HepG2 (cell line): ENCODE measurements around the gene RUBCNL. TPM values are rescaled to one million over a fixed set of nuclear protein-coding genes. Genes with fewer than 3 reads are reported as not detected.

ENCODE experiments used
- ATAC-seq: fragments of 200-7000 bp; cut with Tn5 transposase; 3 replicates; pipeline ENCODE4 v1.9.1; 2020; ENCODE audit warnings: mild to moderate bottlenecking, moderate library complexity
- BruUV-seq: library from RNA; stranded (reverse); fragments of 400-500 nt; replicated peaks from 2 replicates; lab custom pipeline; 2021; lab: Mats Ljungman, UMichigan
- CTCF ChIA-PET: fragments of 300-600 bp; formaldehyde crosslinking; extraction: SDS; loops from one replicate; lab custom pipeline; 2021; ENCODE audit warnings: low total read pairs, inconsistent platforms, low intra/inter-chr PET ratio; lab: Yijun Ruan, JAX
- POLR2A ChIA-PET: fragments of 350-600 bp; sonication (Branson Sonifier 250); formaldehyde crosslinking; loops from one replicate; lab custom pipeline; 2020; ENCODE audit warnings: antibody characterized with exemption, inconsistent platforms; lab: Yijun Ruan, JAX
- DNase-seq: peaks from one replicate; pipeline ENCODE4 v3.0.0-alpha.2; 2015; ENCODE audit warnings: low spot score
- FAIRE-seq: peaks from 3 replicates; lab custom pipeline; 2011; peaks lifted over from hg19 to GRCh38; lab: Jason Lieb, UNC
- H2AFZ ChIP-seq: one replicate; pipeline ENCODE4 v1.6.1; 2011; ENCODE audit warnings: low read length, inconsistent platforms
- H3K27ac ChIP-seq: fragments of 300-600 bp; 3 replicates; pipeline ENCODE4 v1.8.0; 2011; ENCODE audit warnings: mixed run types, mild to moderate bottlenecking, mixed read lengths, low read length, inconsistent platforms; ENCODE audit not compliant: insufficient read depth; ENCODE audit errors: extremely low read length
- H3K27me3 ChIP-seq, 2 experiments: fragments of 200-600 bp in 1 of 2; 2 replicates in 1 of 2; 3 replicates in 1 of 2; pipeline versions ENCODE4 v1.6.0 to v1.8.0; 2011; ENCODE audit warnings: low read length in 2 of 2, mild to moderate bottlenecking in 2 of 2, moderate library complexity in 2 of 2, inconsistent platforms in 1 of 2; ENCODE audit not compliant: insufficient read depth in 2 of 2, control insufficient read depth in 1 of 2
- H3K36me3 ChIP-seq, 2 experiments: fragments of 200-600 bp in 1 of 2; replicated peaks in 1 of 2; 2 replicates in 1 of 2; 3 replicates in 1 of 2; pipeline versions ENCODE4 v1.5.1 to v1.8.0; 2011; ENCODE audit warnings: low read length in 2 of 2, inconsistent platforms in 1 of 2; ENCODE audit not compliant: insufficient read depth in 2 of 2, control insufficient read depth in 1 of 2
- H3K4me1 ChIP-seq: 2 replicates; pipeline ENCODE4 v1.5.1; 2012; ENCODE audit warnings: low read length, inconsistent platforms; ENCODE audit not compliant: insufficient read depth
- H3K4me2 ChIP-seq: 2 replicates; pipeline ENCODE4 v1.6.0; 2011; ENCODE audit warnings: low read depth, low read length, inconsistent platforms
- H3K4me3 ChIP-seq, 3 experiments: fragments of 200-600 bp in 1 of 3; sonication (generic), shearing (Covaris generic) in 1 of 3; replicated peaks in 1 of 3; 2 replicates each; pipeline ENCODE4 v1.5.1; 2011 to 2016; ENCODE audit warnings: low read length in 3 of 3, inconsistent platforms in 2 of 3, low read depth in 2 of 3, mild to moderate bottlenecking in 2 of 3, control low read depth in 1 of 3, mixed read lengths in 1 of 3; ENCODE audit not compliant: insufficient read depth in 1 of 3
- H3K79me2 ChIP-seq: one replicate; pipeline ENCODE4 v1.6.1; 2011; ENCODE audit warnings: low read length, inconsistent platforms; ENCODE audit not compliant: insufficient read depth
- H3K9ac ChIP-seq: 2 replicates; pipeline ENCODE4 v1.6.0; 2011; ENCODE audit warnings: mild to moderate bottlenecking, low read depth, low read length, inconsistent platforms; ENCODE audit not compliant: insufficient read depth
- H3K9me3 ChIP-seq: 2 replicates; pipeline ENCODE4 v1.5.1; 2012; ENCODE audit warnings: mild to moderate bottlenecking, low read length
- H4K20me1 ChIP-seq: 2 replicates; pipeline ENCODE4 v1.6.0; 2011; ENCODE audit warnings: inconsistent platforms, mild to moderate bottlenecking, low read length, moderate library complexity; ENCODE audit not compliant: insufficient read depth
- ZNF225 ChIP-seq: sonication (generic); formaldehyde crosslinking; IDR thresholded peaks from 2 replicates; pipeline ENCODE4 v1.4.0; 2020; ENCODE audit warnings: mild to moderate bottlenecking, missing genetic modification reagents
- WGBS: methylation state at CpG from one replicate; pipeline ENCODE4 v1.1.6; 2017; ENCODE audit warnings: low lambda C conversion rate; 5-methylcytosine and 5-hydroxymethylcytosine counted together
- in situ Hi-C: cut with HindIII; loops from 2 replicates; pipeline ENCODE4 v1.10.0; 2017; ENCODE audit warnings: low pct_unique_long_range_greater_than_20kb; ENCODE audit not compliant: extremely low pct_ligation_motif_present
- intact Hi-C: fragments of 100-400 bp; cut with micrococcal nuclease; formaldehyde crosslinking; loops from one replicate; pipeline ENCODE4 v1.10.0; 2022; ENCODE audit not compliant: unreplicated experiment
- polyA plus RNA-seq, 8 experiments: library from polyadenylated mRNA; depleted of rRNA in 3 of 8; stranded (reverse) in 7 of 8; unstranded in 1 of 8; fragments of >200 nt; fragmentation: Illumina TruSeq in 4 of 8; extraction: Trizol in 4 of 8; gene quantifications; 2 replicates each; pipeline versions ENCODE4 v1.2.1 to v1.2.3, GENCODE V29; 2011 to 2016; ENCODE audit warnings: low read depth in 4 of 8, missing spikeins in 1 of 8, mixed read lengths in 1 of 8; ENCODE audit not compliant: insufficient read depth in 1 of 8
- total RNA-seq, 5 experiments: library from RNA; depleted of rRNA; stranded (reverse); fragments of >200 nt; fragmentation: Illumina TruSeq; extraction: Trizol; gene quantifications; 2 replicates each; pipeline ENCODE4 v1.2.3, GENCODE V29; 2016; ENCODE audit warnings: low read depth in 1 of 5
- TF ChIP-seq, protein P1 (sequence below): sonication (generic); formaldehyde crosslinking; IDR thresholded peaks from 2 replicates; pipeline ENCODE4 v1.5.1; 2020; ENCODE audit warnings: missing genetic modification reagents, mild to moderate bottlenecking, borderline replicate concordance
- TF ChIP-seq, protein P2 (sequence below): sonication (generic); formaldehyde crosslinking; IDR thresholded peaks from 2 replicates; pipeline ENCODE4 v1.8.0; 2022; ENCODE audit warnings: missing genetic modification reagents, mild to moderate bottlenecking, moderate library complexity, borderline replicate concordance

Gene RUBCNL
- total and polyA plus RNA-seq, 2 of the 13 experiments (the other 11 are each of a cell fraction or from before 2014, with no cell fraction given), result not detected

DNA sequence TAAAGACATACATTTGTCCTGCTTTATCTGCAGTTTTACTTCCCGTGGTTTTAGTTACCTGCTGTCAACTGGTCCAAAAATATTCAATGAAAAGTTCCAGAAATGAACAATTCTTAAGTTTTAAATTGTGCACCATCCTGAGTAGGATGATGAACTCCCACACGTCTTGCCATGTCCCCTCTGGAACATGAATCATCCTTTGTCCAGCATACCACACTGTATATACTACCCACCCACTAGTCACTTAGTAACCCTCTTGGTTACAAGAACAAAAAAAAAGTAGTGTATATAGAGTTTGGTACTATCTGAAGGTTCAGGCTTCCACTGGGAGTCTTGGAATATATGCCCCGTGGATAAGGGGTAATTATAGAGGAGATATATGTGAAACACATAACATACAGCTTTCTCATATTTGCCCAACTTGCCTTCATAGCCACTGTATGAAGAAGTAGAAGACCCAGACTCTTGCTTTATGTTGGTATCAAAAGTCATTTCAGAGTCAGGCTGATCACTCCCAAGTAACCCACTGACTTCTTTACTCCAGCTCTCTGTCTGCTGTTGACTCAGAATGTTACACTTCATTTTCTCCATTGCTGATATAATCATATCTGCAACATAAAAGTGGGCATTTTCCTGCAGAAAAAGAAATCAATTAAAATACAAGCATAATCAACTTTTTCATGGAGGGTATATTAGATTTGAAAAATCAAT is 19.3 kb downstream of the RUBCNL start:
- ChIA-PET POLR2A (no interaction called here), CTCF (no interaction called here)
- Histone ChIP-seq H3K4me1 (no peaks in the 10 kb centered on the region), H3K36me3 (no peaks in the 10 kb centered on the region), H3K4me3 (no peak overlapping the region), H3K27me3 (peaks cover 1 to 19% of the 10 kb centered on the region in 2 experiments; a peak in 2 of 5 replicates), H3K9me3 (no peaks in the 10 kb centered on the region), H4K20me1 (no peaks in the 10 kb centered on the region), H3K4me2 (no peak overlapping the region), H3K9ac (no peak overlapping the region), H2AFZ (no peak overlapping the region), H3K27ac (no peak overlapping the region), H3K79me2 (no peaks in the 10 kb centered on the region)
- FAIRE-seq (no peak), DNase-seq (no peak), ATAC-seq (no peak)
- WGBS, result 3% methylated on average over 3 of the region's 3 CpGs
- intact Hi-C loops, result no loop called here
- no TSS peak for BruUV-seq
- no peak for TF ChIP-seq ZNF225
- TF ChIP-seq, protein P1, sequence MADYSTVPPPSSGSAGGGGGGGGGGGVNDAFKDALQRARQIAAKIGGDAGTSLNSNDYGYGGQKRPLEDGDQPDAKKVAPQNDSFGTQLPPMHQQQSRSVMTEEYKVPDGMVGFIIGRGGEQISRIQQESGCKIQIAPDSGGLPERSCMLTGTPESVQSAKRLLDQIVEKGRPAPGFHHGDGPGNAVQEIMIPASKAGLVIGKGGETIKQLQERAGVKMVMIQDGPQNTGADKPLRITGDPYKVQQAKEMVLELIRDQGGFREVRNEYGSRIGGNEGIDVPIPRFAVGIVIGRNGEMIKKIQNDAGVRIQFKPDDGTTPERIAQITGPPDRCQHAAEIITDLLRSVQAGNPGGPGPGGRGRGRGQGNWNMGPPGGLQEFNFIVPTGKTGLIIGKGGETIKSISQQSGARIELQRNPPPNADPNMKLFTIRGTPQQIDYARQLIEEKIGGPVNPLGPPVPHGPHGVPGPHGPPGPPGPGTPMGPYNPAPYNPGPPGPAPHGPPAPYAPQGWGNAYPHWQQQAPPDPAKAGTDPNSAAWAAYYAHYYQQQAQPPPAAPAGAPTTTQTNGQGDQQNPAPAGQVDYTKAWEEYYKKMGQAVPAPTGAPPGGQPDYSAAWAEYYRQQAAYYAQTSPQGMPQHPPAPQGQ (CRISPR knock-in tag), result no peak
- TF ChIP-seq, protein P2, sequence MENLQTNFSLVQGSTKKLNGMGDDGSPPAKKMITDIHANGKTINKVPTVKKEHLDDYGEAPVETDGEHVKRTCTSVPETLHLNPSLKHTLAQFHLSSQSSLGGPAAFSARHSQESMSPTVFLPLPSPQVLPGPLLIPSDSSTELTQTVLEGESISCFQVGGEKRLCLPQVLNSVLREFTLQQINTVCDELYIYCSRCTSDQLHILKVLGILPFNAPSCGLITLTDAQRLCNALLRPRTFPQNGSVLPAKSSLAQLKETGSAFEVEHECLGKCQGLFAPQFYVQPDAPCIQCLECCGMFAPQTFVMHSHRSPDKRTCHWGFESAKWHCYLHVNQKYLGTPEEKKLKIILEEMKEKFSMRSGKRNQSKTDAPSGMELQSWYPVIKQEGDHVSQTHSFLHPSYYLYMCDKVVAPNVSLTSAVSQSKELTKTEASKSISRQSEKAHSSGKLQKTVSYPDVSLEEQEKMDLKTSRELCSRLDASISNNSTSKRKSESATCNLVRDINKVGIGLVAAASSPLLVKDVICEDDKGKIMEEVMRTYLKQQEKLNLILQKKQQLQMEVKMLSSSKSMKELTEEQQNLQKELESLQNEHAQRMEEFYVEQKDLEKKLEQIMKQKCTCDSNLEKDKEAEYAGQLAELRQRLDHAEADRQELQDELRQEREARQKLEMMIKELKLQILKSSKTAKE, result no peak
- in situ Hi-C loops, result no loop called here
